Activated CD8-positive, alpha-beta memory T cell treated with anti-CD3 and anti-CD28 coated beads for 4 hours (primary cell): ENCODE results near the gene BTNL3.
"Not testable (repeated sequence)": the region's sequence is repeated elsewhere in the genome, so short reads cannot be mapped to it uniquely, and the experiment has no call there.

Experiments
- DNase-seq, 2 donors: peaks; one replicate each; pipeline ENCODE4 v3.0.0-alpha.2; 2020; ENCODE audit warnings: low read depth in 2 of 2

The BTNL3 gene

GRCh38 chr5:180988592-180988991, at the start of gene BTNL3:
BTNL3 (plus strand) TSS chr5:180988846; CDS start chr5:180989029, 183 bp downstream.
- DNase-seq = no peak

- no peak for DNase-seq
Measured at GRCh38 chr5:180950291-180950949, 38.2 kb upstream of the BTNL3 start.

- DNase-seq = no peak
Measured at GRCh38 chr5:180959661-180960060, 29.0 kb upstream of the BTNL3 start.

- no peak for DNase-seq
Measured at GRCh38 chr5:180960209-180960608, 28.4 kb upstream of the BTNL3 start.

GRCh38 chr5:180969406-180969805, 19.2 kb upstream of the BTNL3 start:
- no peak for DNase-seq

- DNase-seq = no peak
Measured at GRCh38 chr5:180970336-180970735, 18.3 kb upstream of the BTNL3 start.

- DNase-seq = no peak
Measured at GRCh38 chr5:180970875-180971274, 17.8 kb upstream of the BTNL3 start.

GRCh38 chr5:180974612-180975315, 13.9 kb upstream of the BTNL3 start:
- DNase-seq = no peak

- DNase-seq = no peak
Measured at GRCh38 chr5:180975338-180975737, 13.3 kb upstream of the BTNL3 start.

GRCh38 chr5:180976518-180976917, 12.1 kb upstream of the BTNL3 start:
- no peak for DNase-seq

- no peak for DNase-seq
Measured at GRCh38 chr5:180977852-180978251, 10.8 kb upstream of the BTNL3 start.

GRCh38 chr5:180982008-180982741, 6.5 kb upstream of the BTNL3 start:
- no peak for DNase-seq

- DNase-seq = no peak
Measured at GRCh38 chr5:180988016-180988415, 630 bp upstream of the BTNL3 start.

- no peak for DNase-seq
Measured at GRCh38 chr5:180990086-180990881, 1.6 kb downstream of the BTNL3 start.

- no peak for DNase-seq
Measured at GRCh38 chr5:180990882-180991242, 2.2 kb downstream of the BTNL3 start.

- DNase-seq = no peak
Measured at GRCh38 chr5:181001947-181002346, 13.3 kb downstream of the BTNL3 start.

GRCh38 chr5:181005791-181006190, 17.1 kb downstream of the BTNL3 start:
- no peak for DNase-seq

- DNase-seq = no peak
Measured at GRCh38 chr5:181008136-181008535, 19.5 kb downstream of the BTNL3 start.

GRCh38 chr5:181010018-181010417, 21.4 kb downstream of the BTNL3 start:
- DNase-seq = not testable (repeated sequence)

- DNase-seq = not testable (repeated sequence)
Measured at GRCh38 chr5:181014654-181015053, 26.0 kb downstream of the BTNL3 start.

GRCh38 chr5:181017448-181017847, 28.8 kb downstream of the BTNL3 start:
- not testable (repeated sequence) for DNase-seq

- no peak for DNase-seq
Measured at GRCh38 chr5:181020688-181021087, 32.0 kb downstream of the BTNL3 start.
